Caco-2 (cell line): ENCODE data around the gene FUT9. TPM values are rescaled to one million over a fixed set of nuclear protein-coding genes. Genes with fewer than 3 reads are reported as not detected.

Source experiments
- BruUV-seq: library from RNA; stranded (reverse); fragments of 400-500 nt; replicated peaks from 2 replicates; lab custom pipeline; 2021; lab: Mats Ljungman, UMichigan
- CTCF ChIA-PET: fragments of 300-600 bp; sonication (Branson Sonifier 250); formaldehyde crosslinking; loops from one replicate; lab custom pipeline; 2022; ENCODE audit warnings: antibody characterized with exemption; lab: Charles Lee
- POLR2A ChIA-PET: fragments of 300-600 bp; sonication (Branson Sonifier 250); formaldehyde crosslinking; loops from one replicate; lab custom pipeline; 2022; ENCODE audit warnings: antibody characterized with exemption; lab: Charles Lee
- DNase-seq, 2 experiments: peaks; one replicate each; pipeline versions ENCODE4 v3.0.0 to v3.0.0-alpha.2; 2020 to 2022
- H3K27me3 ChIP-seq: replicated peaks from 2 replicates; pipeline ENCODE4 v1.6.0; 2011; ENCODE audit warnings: low read length; ENCODE audit not compliant: control insufficient read depth, insufficient read depth
- H3K36me3 ChIP-seq: 2 replicates; pipeline ENCODE4 v1.5.1; 2011; ENCODE audit warnings: low read length; ENCODE audit not compliant: control insufficient read depth, insufficient read depth
- H3K4me1 ChIP-seq: fragments of 250-450 bp; sonication (Bioruptor Pico); 2 replicates; pipeline ENCODE4 v1.5.1; 2020; ENCODE audit warnings: mild to moderate bottlenecking
- H3K4me3 ChIP-seq: 2 replicates; pipeline ENCODE4 v1.5.1; 2011; ENCODE audit warnings: low read depth, mild to moderate bottlenecking, control low read depth, low read length
- H3K9me3 ChIP-seq: fragments of 250-450 bp; sonication (Bioruptor Pico); 2 replicates; pipeline ENCODE4 v1.5.1; 2020; ENCODE audit warnings: mild to moderate bottlenecking, moderate library complexity
- H3K27ac Mint-ChIP-seq: one replicate; pipeline ENCODE4 v1.8.0; 2022; ENCODE audit warnings: mixed read lengths; ENCODE audit not compliant: unreplicated experiment
- H3K27me3 Mint-ChIP-seq: one replicate; pipeline ENCODE4 v1.8.0; 2022; ENCODE audit warnings: mixed read lengths; ENCODE audit not compliant: insufficient read depth, unreplicated experiment
- H3K36me3 Mint-ChIP-seq: one replicate; pipeline ENCODE4 v1.8.0; 2022; ENCODE audit warnings: mild to moderate bottlenecking, mixed read lengths; ENCODE audit not compliant: insufficient read depth, unreplicated experiment
- H3K4me1 Mint-ChIP-seq: one replicate; pipeline ENCODE4 v1.8.0; 2022; ENCODE audit warnings: low read depth, mixed read lengths; ENCODE audit not compliant: unreplicated experiment
- H3K4me3 Mint-ChIP-seq: one replicate; pipeline ENCODE4 v1.8.0; 2022; ENCODE audit warnings: mild to moderate bottlenecking, moderate library complexity, mixed read lengths; ENCODE audit not compliant: unreplicated experiment
- H3K9me3 Mint-ChIP-seq: one replicate; pipeline ENCODE4 v1.8.0; 2022; ENCODE audit warnings: mixed read lengths; ENCODE audit not compliant: unreplicated experiment
- intact Hi-C: fragments of 100-400 bp; cut with micrococcal nuclease; formaldehyde crosslinking; loops from one replicate; pipeline ENCODE4 v1.10.0; 2022; ENCODE audit not compliant: unreplicated experiment
- total RNA-seq: library from RNA; stranded (reverse); gene quantifications from 2 replicates; pipeline ENCODE4 v1.2.3, GENCODE V29; 2022
- TF ChIP-seq, protein P1 (sequence below), 2 experiments: fragments of 200-600 bp in 1 of 2; IDR thresholded peaks; 1 replicate in 1 of 2; 2 replicates in 1 of 2; pipeline versions ENCODE4 v1.5.1 to v1.8.0; 2011 to 2022; ENCODE audit warnings: antibody characterized with exemption in 1 of 2, control low read depth in 1 of 2, inconsistent platforms in 1 of 2, low read depth in 1 of 2, low read length in 1 of 2, mild to moderate bottlenecking in 1 of 2, moderate library complexity in 1 of 2; ENCODE audit not compliant: insufficient read depth in 1 of 2, severe bottlenecking in 1 of 2, unreplicated experiment in 1 of 2

The FUT9 gene
- total RNA-seq, 1 experiment from 2014 or later = 0.11 TPM

DNA sequence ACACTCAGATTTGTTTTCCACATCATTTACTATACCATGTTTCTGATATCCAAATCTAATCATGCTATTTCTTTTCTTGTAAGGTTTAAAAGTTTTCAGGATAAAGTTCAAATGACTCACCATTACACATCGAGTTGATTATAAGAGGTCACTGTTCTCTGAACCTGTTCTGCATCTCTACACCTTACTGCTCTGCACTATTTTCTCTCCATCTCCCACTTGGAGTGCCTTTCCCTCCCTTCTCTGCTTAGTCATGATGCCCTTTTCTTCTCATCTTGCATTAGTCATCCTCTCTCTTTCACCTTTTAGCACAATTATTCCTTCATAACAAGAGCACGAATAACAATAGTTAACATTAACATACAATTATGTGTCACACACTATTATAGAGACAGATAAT lies 37.5 kb upstream of the FUT9 start:
- TF ChIP-seq, protein P1, sequence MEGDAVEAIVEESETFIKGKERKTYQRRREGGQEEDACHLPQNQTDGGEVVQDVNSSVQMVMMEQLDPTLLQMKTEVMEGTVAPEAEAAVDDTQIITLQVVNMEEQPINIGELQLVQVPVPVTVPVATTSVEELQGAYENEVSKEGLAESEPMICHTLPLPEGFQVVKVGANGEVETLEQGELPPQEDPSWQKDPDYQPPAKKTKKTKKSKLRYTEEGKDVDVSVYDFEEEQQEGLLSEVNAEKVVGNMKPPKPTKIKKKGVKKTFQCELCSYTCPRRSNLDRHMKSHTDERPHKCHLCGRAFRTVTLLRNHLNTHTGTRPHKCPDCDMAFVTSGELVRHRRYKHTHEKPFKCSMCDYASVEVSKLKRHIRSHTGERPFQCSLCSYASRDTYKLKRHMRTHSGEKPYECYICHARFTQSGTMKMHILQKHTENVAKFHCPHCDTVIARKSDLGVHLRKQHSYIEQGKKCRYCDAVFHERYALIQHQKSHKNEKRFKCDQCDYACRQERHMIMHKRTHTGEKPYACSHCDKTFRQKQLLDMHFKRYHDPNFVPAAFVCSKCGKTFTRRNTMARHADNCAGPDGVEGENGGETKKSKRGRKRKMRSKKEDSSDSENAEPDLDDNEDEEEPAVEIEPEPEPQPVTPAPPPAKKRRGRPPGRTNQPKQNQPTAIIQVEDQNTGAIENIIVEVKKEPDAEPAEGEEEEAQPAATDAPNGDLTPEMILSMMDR (IDR thresholded peaks at IDR 0.05; ENCODE audit: insufficient read depth in 1 of 2, low read depth in 1 of 2, low read length in 1 of 2, severe bottlenecking in 1 of 2, unreplicated experiment in 1 of 2) = no peak
- CTCF ChIA-PET = no interaction called here
- no TSS peak for BruUV-seq

DNA sequence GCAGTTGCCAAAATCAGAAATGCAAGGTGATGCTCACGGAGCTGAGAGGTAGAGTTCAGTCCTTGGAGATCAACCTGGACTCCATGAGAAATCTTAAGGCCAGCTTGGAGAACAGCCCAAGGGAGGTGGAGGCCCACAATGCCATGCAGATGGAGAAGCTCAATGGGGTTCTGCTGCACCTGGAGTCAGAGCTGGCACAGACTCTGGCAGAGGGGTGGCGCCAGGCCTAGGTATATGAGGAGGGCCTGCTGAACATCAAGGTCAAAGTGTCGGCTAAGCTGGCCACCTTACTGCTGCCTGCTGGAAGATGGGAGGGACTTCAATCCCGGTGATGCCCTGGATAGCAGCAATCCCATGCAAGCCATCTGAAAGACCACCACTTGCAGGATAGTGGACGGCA lies 23.9 kb upstream of the FUT9 start:
- no TSS peak for BruUV-seq
- Histone ChIP-seq H3K9me3 (peaks cover 7% of the 10 kb centered on the region; the same call in 1 of the 2 replicates), H3K36me3 (no peaks in the 10 kb centered on the region), H3K27me3 (no peaks in the 10 kb centered on the region), H3K4me3 (no peak overlapping the region), H3K4me1 (no peaks in the 10 kb centered on the region)
- intact Hi-C loops = no loop called here
- Mint-ChIP-seq H3K27ac (no peak overlapping the region), H3K9me3 (peaks cover 19% of the 10 kb centered on the region), H3K4me3 (no peak overlapping the region), H3K27me3 (no peaks in the 10 kb centered on the region), H3K36me3 (peaks cover 4% of the 10 kb centered on the region), H3K4me1 (no peaks in the 10 kb centered on the region)
- TF ChIP-seq, protein P1 (IDR thresholded peaks at IDR 0.05; ENCODE audit: insufficient read depth in 1 of 2, low read depth in 1 of 2, low read length in 1 of 2, severe bottlenecking in 1 of 2, unreplicated experiment in 1 of 2) = no peak
- CTCF ChIA-PET = no interaction called here
- POLR2A ChIA-PET = no interaction called here
- no peak for DNase-seq

More for the DNA sequence above, 37.5 kb upstream of the FUT9 start:
- Mint-ChIP-seq H3K27me3 (peaks cover 2% of the 10 kb centered on the region), H3K27ac (peak overlapping the region; percentile 9), H3K36me3 (no peaks in the 10 kb centered on the region), H3K4me1 (no peaks in the 10 kb centered on the region), H3K9me3 (peaks cover 9% of the 10 kb centered on the region), H3K4me3 (no peak overlapping the region)
- POLR2A ChIA-PET = no interaction called here
- Histone ChIP-seq H3K9me3 (no peaks in the 10 kb centered on the region), H3K36me3 (no peaks in the 10 kb centered on the region), H3K4me3 (no peak overlapping the region), H3K4me1 (no peaks in the 10 kb centered on the region), H3K27me3 (no peaks in the 10 kb centered on the region)
- intact Hi-C loops = no loop called here
- DNase-seq = no peak

DNA sequence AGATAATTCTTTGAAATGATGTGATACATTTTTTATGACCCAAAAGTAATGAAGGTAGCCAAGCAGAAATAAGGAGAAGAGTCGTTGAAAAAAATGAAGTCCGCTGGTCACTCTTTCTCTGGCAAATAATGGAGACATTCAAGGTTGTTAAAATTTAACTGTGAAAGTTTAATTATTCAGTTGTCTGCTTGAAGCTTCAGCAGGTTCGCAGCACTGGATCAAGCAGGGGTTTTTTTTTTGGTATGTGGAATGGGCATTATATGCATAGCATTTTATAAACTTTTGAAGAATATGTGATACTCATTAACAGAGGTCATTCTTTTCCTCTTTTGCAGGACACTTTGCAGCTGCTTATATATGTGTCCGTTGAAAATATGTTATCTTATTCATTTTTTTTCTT lies 21.6 kb upstream of the FUT9 start:
- BruUV-seq = no TSS peak
- intact Hi-C loops = no loop called here
- TF ChIP-seq, protein P1 (IDR thresholded peaks at IDR 0.05; ENCODE audit: insufficient read depth in 1 of 2, low read depth in 1 of 2, low read length in 1 of 2, severe bottlenecking in 1 of 2, unreplicated experiment in 1 of 2) = no peak
- Histone ChIP-seq H3K4me1 (no peaks in the 10 kb centered on the region), H3K4me3 (no peak overlapping the region), H3K36me3 (no peaks in the 10 kb centered on the region), H3K27me3 (no peaks in the 10 kb centered on the region), H3K9me3 (peaks cover 7% of the 10 kb centered on the region; the same call in 1 of the 2 replicates)
- no peaks in the 10 kb centered on the region for H3K27me3 Mint-ChIP-seq
- H3K4me3 Mint-ChIP-seq = no peak overlapping the region
- peaks cover 28% of the 10 kb centered on the region for H3K9me3 Mint-ChIP-seq
- no peaks in the 10 kb centered on the region for H3K4me1 Mint-ChIP-seq
- peaks cover 4% of the 10 kb centered on the region for H3K36me3 Mint-ChIP-seq
- POLR2A ChIA-PET = no interaction called here
- H3K27ac Mint-ChIP-seq = no peak overlapping the region
- no peak for DNase-seq
- CTCF ChIA-PET = no interaction called here
